ENCODE results near the gene SORL1-AS1.
"Not testable (repeated sequence)": the region's sequence is repeated elsewhere in the genome, so short reads cannot be mapped to it uniquely, and the experiment has no call there.

SORL1-AS1 gene

DNA sequence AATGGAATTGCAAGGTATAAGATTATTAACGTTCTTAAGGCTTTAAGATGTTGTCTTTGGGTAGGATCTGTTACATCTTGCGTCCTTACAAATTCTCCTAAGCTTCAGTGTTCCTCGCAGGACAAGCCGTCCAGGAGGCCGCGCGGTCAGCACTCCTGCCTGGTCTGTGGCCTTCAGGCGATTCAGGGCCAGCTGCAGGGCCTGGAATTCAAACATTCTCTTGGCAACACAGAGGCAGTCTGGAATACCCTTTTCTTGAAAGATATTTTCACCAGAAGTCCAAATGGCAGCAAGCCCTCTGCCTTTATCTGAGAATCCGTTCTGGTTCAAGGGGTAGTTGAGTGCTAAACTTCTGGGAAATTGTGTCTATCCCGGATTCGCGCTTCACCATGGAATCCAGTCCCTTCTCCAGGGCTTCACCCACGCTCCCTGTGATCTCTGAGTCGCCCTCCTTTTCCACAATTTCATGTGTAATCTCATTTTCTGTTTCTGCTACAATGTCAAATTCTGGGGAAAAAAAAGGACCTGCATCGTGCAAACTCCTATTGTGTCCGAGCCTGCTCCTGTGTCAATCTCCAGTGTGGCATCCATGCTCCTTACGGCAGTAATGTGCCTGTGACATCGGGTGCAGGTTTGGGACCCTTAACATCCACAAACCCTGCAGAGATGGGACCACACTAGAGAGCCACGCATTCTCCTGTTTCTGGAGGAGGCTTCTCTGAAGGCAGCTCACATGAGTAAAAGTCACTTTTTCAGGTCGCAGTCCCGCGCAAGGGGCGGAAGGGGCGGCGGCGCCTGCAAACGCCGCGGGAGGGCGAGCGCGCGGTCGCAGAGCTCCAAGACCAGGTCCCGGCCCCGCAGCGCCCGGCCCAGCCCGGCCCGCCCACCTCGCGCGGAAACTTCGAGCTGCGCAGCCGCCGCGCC, 26.0 kb downstream of the SORL1-AS1 start:
- DNase-seq: peak in 1 of 2 experiments; percentile 31

DNA sequence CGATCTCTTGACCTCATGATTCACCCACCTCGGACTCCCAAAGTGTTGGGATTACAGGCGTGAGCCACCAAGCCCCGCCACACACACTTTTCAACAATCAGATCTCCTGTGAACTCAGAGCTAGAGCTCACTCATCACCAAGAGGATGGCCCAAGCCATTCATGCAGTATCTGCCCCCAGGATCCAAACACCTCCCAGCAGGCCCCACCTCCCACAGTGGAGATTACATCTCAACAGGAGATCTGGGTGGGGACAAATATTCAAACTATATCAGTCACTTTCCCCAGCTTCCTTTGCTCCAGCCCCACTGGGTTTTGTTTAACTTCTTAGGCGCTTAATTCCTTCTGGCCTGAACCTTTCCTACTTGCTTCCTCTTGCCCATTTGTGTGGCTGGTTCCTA, 26.9 kb downstream of the SORL1-AS1 start:
- no peak for DNase-seq

DNA sequence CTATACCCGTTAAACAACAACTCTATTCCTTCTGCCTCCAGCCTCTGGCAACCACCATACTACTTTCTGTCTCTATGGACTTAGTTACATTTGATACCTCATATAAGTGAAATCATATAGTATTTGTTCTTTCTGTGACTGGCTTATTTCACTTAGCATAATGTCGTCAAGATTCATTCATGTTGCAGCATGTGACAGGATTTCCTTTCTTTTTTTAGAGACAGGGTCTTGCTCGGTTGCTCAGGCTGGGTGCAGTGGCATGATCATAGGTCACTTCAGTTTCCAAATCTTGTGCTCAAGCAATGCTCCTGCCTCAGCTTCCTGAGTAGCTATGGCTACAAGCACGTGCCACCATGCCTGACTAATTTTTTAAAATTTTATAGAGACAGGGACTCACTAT, 30.1 kb downstream of the SORL1-AS1 start:
- DNase-seq: no peak

DNA sequence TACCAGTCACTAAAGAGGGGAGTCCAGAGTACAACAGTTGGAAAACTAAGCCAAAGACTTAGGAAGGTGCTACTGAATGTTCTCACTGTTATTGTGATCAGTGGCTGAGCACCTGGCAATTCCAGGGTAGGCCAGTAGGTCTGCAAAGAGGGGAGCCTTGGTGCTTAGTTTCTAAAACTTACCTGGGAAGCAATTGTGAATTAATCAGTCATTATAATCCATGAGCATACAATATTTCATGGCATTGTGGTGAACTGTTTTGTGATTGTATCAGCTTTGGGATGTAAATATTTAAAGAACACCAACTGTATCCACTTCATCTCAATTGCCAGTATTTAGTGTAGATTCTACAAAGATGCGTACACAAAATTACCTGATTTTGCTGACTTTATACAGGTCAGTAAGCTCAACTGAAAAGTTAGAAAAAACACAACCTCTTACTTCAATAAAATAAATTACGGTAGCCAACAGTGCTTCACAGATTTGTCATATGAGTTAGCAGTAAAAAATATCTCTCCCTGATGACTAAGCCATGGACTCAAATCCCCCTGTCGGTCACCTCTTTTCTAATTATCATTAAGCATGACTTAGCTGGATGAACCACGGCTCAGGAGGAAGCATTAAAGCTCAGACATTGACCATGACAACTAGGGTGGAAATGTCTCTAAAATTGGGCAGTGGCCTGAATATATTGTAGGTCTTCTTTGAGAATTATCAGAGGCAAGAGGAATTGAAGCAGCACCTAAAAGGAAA, 31.4 kb downstream of the SORL1-AS1 start:
- no peak for DNase-seq

DNA sequence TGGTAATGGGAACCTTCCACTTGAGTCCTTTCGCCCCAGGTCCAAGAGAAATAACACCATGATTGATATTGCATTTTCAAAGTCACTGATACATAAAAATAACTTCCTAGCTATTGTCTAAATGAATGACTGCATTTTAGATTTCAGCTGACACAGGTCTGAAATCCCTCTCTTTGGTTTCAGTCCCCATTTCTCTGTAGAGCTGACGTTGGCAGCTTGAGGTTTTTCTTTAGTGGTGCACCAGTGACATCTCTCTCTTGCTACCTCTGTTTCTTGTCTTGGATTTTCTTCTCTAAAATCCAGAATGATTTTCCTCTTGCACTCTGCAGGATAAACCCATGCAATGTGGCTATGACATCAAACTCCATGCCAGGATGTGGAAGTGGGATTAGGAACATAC, 32.4 kb downstream of the SORL1-AS1 start:
- no peak for DNase-seq

DNA sequence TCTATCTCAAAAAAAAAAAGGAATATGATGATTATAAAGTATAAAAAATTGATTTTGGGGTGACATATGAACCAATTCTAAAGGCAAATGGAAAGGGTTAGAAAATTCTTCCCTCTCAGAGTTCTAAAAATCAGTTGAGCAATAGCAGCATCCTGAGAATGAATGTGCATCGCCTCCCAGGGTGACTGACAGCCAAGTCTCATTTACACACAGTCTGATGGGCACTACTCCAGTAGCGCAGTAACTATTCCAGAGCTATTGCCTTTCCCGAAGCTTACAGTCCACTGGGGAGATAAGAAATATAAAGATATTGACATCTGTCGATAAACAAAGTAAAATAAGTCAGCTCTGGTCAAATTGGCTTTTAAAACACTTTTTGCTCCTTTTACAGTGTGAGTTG, 32.9 kb downstream of the SORL1-AS1 start:
- DNase-seq: no peak

DNA sequence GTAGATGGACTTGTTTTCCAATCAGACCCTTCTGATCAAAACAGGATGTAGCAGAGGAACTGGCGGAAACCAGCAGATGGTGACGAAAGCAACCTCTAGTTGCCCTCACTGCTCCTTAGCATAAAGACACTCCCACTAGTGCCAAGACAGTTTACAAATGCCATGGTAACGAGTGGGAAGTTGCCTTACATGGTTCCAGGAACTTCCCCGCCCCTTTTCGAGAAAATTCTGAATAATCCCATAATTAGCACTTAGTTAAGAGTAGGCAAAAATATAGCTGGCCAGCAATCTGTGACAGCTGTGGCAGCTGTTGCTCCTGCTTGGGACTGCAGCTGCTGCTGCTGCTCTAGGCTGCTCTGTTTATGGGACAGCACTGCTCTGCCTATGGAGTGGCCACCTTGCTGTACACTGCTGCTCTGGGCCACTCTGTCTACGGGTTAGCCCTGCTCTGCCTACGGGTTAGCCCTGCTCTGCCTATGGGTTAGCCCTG, 34.1 kb downstream of the SORL1-AS1 start:
- DNase-seq: peak; percentile 19 to 30

DNA sequence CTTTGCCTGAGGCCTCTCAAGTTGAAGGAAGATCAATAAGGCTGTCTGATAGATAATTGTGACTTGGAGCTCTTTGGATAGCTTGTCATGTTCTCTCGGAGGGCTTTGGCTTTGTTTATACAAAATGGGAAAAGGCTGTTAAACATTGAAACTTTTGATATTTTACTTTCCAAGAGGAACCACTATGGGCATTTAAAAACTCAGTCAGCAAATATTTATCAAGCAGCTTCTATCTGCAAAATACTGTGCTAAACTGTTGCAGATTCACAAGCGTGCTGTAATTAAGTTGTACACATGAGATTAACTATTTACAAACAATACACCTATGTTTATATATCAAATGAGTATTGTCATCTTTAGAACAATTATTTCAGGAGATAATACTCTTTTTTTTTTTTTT, 35.2 kb downstream of the SORL1-AS1 start:
- DNase-seq: no peak

DNA sequence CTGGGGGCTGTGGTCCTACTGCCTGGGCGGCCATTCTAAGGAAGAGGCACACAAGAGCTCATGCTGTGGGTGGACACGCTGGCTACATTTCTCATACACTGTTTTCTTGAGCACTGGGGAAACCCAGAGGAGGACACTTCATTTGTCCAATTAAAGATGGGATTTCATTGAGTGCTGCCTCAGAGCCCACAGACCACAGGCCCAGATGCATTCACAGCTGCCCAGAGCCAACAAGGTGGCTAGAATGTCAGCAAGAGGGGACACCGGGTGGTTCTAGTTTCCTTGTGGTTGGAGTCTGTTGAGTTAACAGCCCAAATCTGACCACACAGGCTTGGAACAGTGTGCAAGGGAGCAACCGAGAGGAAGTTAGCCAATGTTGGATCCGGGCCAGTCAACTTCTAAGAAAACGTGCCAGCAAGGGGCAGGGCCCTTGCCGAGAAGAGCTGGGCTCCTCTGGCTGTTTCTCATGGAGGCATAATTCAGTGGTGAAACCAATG, 35.7 kb downstream of the SORL1-AS1 start:
- peak in 1 of 2 experiments; percentile 12 for DNase-seq

DNA sequence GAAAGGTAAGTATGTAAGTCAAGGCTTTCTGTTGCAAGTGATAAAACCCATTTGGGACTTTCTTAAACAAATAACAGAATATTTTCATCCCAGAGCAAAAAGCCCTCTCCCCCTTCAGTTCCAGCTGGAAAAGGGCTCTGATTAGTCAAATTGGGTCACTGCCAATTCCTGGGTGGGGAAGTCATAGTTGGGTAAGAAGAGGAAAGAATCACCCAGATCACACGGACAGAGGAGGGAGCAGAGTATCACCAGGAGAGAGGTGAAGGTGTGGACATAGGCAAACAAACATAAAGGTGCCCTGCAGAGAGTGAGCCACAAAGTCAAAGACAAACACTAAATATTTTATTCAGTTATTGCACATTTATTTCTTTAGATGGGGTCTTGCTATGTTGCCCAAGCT, 36.9 kb downstream of the SORL1-AS1 start:
- DNase-seq: no peak

DNA sequence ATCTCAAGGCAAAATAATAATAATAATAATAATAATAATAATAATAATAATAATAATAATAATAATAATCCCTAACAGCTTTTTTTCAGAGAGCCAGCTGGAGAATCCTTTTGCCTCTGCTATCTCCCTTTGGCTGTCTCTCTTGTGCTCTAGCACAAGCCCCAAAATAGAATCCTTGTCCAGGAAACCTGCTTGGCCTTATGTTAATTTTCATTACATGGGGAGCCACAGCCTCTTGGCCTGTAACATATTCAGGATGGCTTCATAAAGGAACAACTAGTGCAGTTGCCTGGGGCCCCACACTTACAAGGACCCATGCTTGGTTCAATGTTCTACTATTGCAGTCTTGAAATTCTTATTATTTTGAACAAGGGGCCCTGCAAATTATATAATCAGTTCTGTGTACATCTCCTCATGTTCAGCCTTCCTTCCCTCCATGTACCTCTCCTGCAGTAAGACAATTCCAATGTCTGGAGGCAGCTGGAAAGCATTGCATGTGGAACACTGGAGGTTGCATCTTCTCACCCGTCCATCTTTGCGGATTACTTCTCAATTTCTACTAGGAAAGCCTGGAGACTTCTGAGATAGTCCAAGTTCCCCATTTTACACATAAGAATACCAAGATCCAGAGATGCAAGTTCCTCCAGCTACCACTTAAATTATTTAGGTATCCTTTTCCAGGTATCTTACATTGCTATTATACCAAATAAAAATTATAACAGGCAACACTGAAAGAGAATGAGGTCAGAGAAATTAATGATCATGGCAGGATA, 38.4 kb downstream of the SORL1-AS1 start:
- DNase-seq: no peak

DNA sequence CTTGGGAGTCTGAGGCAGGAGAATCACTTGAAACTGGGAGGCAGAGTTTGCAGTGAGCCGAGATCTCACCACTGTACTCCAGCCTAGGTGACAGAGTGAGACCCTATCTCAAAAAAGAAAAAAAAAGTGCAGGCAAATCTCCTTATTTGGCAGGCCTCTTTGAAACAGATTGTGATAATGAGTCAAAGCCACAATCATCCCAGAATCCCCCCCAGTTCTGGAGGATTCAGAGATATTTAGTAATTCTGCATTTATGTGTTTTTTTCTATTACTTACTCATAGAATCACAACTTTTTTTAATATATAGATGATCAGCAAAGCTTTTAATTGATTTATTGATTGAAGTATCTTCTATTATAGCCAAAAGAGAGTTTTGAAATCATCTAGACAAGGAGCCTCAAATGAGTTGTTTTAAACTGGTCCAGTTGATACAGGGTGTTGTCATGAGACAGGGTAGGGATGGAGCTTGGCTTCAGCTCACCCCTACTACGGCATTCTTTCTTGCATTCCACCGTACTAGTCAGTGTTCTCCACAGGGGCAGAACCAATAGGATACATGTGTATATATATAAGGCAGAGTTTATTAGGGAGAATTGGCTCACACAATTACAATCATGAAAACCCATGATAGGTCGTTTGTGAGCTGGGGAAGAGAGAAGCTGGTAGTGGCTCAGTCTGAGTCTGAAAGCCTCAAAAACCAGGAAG, 39.9 kb downstream of the SORL1-AS1 start:
- no peak for DNase-seq

DNA sequence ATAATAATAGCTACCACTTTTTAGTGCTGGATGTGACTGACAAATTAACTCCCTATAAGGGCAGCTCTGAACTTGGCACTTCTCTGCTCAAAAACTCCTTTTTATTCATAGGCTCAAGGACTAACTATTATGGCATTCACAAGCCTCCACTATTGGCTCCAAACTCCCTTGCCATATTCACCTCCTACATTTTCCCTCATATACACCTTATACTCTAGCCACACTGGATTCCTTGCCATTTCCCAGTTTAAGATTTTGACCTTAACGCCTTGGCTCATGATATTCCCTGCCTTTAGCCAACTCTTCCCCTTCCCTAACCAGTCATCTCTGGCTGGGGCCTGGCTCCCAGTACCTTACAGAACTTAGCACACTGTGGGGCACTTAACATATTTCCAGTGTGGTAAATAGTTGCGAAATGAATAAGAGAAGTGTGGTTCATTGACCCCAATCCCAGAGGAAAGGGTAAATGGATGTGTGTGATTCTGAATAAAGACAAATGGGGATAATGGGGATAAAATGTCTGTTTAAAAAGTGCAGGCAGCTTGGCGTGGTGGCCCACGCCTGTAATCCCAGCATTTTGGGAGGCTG, 40.7 kb downstream of the SORL1-AS1 start:
- DNase-seq: no peak

DNA sequence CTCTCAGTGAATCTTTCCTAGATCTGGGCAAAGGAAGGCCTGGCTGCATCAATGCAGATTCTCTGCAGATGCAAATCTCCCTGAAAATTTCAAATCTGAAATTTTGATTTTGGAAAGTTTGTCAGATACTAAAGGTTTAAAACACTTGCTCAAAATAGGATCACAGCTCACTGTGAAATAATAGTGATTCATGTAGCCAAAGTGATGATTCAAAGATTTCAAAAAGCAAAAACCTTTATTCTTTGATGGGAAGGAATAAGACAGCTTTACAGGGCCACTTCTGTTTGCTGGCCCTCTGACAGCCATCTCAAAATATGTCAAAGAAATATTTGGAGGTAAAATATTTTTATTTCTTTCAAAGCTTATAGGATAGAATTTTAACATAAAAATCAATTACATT, 41.4 kb downstream of the SORL1-AS1 start:
- not testable (repeated sequence) for DNase-seq

DNA sequence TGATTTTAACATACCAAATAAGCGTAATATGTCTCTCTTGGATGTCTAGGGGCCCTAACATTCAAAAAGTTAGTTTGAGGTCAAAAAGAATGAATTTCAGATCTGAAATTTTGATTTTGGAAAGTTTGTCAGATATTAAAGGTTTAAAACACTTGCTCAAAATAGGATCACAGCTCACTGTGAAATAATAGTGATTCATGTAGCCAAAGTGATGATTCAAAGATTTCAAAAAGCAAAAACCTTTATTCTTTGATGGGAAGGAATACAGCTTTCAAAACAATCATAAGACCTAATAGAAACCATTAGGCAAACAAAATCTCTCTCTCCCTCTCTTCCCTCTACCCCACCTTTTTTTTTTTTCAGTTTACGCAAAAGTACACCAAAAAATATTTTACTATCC, 42.7 kb downstream of the SORL1-AS1 start:
- DNase-seq: not testable (repeated sequence)

DNA sequence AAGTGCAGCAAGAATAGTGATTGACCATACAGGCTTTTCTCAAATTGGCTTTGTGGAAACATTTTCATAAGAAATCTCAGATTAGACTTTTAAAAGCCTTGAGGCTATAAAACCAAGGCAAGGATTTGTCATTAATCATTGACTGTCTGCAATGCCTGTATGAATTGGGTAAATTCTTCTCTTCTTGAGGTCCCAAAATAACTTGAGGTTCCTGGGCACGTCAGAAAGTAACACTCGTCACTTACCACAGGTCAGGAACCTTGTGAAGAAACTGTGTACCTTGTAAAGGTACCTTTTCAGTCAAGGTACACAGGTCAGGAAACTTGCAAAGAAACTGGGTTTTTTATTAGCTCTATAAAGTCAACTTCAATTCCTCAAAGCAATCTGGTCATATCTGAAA, 43.9 kb downstream of the SORL1-AS1 start:
- DNase-seq: no peak

DNA sequence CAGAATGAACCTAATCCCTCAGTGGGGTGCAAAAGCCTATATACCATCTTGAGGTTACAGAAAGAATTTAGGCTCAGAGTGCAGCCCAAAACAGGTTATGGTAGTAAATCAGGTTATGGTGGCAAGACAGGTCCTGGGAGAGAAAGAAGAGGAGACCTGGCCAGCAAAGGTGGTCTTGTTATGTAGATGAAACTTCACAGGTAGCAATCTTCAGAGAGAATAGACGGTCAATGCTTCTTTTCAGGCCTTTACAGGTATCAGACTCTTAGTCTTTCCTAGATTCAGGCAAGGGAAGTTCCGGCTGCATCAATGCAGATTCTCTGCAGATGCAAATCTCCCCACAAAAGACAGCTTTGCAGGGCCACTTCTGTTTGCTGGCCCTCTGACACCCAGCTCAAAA, 46.5 kb downstream of the SORL1-AS1 start:
- DNase-seq: no peak

DNA sequence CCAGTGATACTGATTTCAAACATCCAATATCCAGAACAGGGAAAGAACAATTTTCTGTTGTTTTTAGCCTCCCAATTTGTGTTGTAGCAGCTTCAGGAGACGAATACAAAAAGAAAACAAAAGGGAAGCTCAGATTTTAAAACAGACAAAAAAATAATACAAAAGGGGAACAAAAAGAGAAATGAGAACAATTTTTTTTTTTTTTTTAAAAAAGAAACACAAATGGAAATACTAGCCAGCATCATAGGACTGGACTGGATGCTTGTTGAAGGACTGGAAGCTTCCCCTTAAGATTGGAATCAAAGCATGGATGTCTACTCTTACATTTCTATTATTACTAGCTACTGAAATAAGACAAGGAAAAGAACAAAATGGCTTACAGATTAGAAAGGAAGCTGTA, 47.1 kb downstream of the SORL1-AS1 start:
- no peak for DNase-seq

DNA sequence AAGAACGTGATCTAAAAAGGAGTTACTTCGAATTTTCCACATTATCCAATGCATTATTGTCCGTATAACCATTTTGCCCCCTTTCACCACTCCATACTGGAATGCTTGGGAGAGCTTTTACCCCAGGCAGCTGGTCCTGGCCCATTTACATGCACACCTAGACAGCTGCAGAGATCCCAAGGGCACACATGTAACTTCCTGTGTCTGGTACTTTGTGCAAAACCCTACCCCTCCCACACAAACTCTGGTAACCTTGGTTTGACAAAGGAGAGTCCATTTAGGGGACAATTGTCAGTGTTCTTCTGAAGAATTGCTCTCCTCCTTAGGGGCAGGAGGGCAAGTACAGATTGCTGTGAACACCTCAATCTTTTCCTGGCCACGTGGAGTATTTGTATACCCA, 58.0 kb downstream of the SORL1-AS1 start:
- DNase-seq: no peak

DNA sequence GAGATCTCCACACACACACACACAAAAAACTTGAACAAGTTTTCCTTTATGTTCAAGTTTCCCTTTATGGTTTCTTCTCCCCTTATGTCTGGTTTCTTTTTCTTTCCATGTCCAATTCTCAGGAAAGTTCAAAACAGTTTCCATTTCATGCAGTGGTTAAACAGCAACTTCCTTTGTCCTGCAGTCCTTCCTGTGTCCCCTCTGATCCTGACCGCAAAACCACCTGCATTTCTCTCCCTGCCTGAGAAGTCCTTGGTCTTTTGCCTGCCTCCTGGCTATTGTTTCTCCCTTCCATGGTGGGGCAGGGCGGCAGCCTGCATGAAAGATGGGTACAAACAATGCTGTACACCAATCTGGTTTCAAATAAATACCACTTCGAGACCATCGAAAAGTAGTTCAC, 58.9 kb downstream of the SORL1-AS1 start:
- DNase-seq: no peak

DNA sequence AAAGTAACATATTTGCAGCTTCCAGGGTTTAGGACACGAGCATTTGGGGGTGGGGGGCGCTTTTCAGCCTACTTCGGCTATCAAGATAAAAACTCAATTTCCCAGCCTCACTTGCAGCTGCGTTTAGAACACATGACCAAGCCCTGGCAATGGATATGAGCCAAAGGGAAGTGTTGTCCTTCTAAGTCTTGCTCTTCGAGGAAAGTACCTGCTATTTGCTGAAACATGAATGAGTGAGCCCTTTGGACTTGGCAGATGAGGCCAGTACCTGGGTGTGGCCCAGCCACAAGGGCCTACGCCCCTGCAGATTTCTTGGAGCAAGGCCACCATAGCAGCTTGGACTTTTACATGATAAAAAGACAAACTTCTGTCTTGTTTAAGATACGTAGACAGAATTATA, 60.9 kb downstream of the SORL1-AS1 start:
- no peak for DNase-seq

DNA sequence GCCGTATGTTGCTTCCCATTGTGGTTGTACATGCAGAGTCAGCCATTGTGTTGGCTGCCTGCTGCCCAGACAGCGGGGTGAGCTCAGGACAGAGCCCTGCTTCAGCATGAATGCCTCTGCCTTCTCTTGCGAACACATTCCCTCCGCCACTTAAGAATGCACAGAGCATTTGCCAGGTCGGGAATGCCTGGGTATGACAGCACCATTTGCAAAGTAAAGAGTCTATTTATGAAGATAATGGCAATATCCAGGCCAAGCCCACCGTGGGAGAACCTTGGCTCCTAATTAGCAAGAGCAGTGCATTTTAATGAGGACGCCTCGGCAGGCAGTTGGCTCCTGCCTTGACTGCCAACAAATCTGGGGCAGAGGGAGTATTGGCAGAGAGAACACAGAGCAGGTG, 63.1 kb downstream of the SORL1-AS1 start:
- no peak for DNase-seq

All from activated CD4-positive, alpha-beta T cell treated with anti-CD3 and anti-CD28 coated beads, Interleukin-2, amount 50 U/mL, for 4 hours (primary cell).